Esophagus squamous epithelium (tissue), 5 donors: ENCODE results near the gene COX6A1. TPM values are rescaled to one million over a fixed set of nuclear protein-coding genes. Genes with fewer than 3 reads are reported as not detected.

Source experiments
- DNase-seq: peaks from one replicate; lab custom pipeline; 2025; lab: John Stamatoyannopoulos, UW
- H3K27ac ChIP-seq, 4 donors: fragments of 200-600 bp; sonication (generic); one replicate each; pipeline ENCODE4 v1.5.1; 2016 to 2019; ENCODE audit warnings: mild to moderate bottlenecking in 1 of 4
- H3K27me3 ChIP-seq, 4 donors: fragments of 200-600 bp; sonication (generic); 1 replicate in 3 of 4; 2 replicates in 1 of 4; pipeline versions ENCODE4 v1.5.1 to v1.6.0; 2017 to 2021; ENCODE audit warnings: antibody characterized with exemption in 1 of 4
- H3K36me3 ChIP-seq, 3 donors: fragments of 200-600 bp; sonication (generic); one replicate each; pipeline ENCODE4 v1.5.1; 2016 to 2019
- H3K4me1 ChIP-seq, 3 donors: fragments of 200-600 bp; sonication (generic); one replicate each; pipeline ENCODE4 v1.5.1; 2017 to 2019
- H3K4me3 ChIP-seq, 4 donors: fragments of 200-600 bp; sonication (generic); 1 replicate in 3 of 4; 2 replicates in 1 of 4; pipeline ENCODE4 v1.5.1; 2016 to 2019; ENCODE audit warnings: mild to moderate bottlenecking in 2 of 4, moderate library complexity in 1 of 4
- H3K9me3 ChIP-seq, 3 donors: fragments of 200-600 bp; sonication (generic); one replicate each; pipeline ENCODE4 v1.5.1; 2016 to 2019
- POLR2A ChIP-seq, 4 donors: fragments of 450-650 bp; IDR thresholded peaks; one replicate each; pipeline ENCODE4 v1.6.1; 2017; ENCODE audit warnings: antibody characterized with exemption in 4 of 4, mild to moderate bottlenecking in 4 of 4, moderate library complexity in 3 of 4
- WGBS, 2 donors: methylation state at CpG; one replicate each; pipeline ENCODE4 v1.1.5; 2018; 5-methylcytosine and 5-hydroxymethylcytosine counted together
- intact Hi-C: fragments of 100-400 bp; cut with DNase I; formaldehyde crosslinking; loops from one replicate; pipeline ENCODE4 v1.15.0; 2022
- total RNA-seq, 4 donors: library from RNA; depleted of rRNA; stranded (reverse); fragments of >200 nt; gene quantifications; one replicate each; pipeline ENCODE4 v1.1.0, GENCODE V29; 2016
- TF ChIP-seq, protein P1 (sequence below), 6 experiments: fragments of 450-650 bp in 4 of 6; fragments of 200-600 bp in 2 of 6; sonication (generic) in 2 of 6; IDR thresholded peaks; one replicate each; pipeline ENCODE4 v1.5.1; 2016 to 2019; ENCODE audit warnings: antibody characterized with exemption in 6 of 6, mild to moderate bottlenecking in 4 of 6, moderate library complexity in 4 of 6
- donor health status: DM: yes; HTN: yes; CAD: no.

COX6A1 gene
- total RNA-seq, 4 donors from 2014 or later = 515 to 809 (median 685) TPM

DNA sequence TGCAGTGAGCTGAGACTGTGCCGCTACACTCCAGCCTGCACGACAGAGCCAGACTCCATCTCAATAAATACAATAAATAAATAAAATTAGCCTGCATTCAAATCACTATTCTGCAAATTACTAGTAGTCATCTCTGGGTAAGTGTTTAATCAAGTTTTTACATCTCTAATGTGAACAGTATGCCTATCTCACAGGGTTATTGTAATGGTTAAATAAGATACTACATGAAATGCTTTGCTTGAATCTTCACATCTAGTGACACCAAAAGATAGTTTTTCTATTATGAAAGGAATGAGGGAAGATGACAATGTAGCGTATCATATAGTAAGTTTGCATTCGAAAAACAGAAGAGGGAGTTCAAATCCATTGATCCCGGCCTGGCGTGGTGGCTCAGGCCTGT lies 29.5 kb downstream of the COX6A1 start:
- intact Hi-C loops = no loop called here
- no peaks in the 10 kb centered on the region for H3K9me3 ChIP-seq
- peaks cover 10 to 52% (median 27%) of the 10 kb centered on the region in 3 donors for H3K36me3 ChIP-seq
- H3K4me1 ChIP-seq = peaks cover 18 to 58% (median 38%) of the 10 kb centered on the region in 3 donors
- H3K4me3 ChIP-seq = no peak overlapping the region
- 92 to 93% methylated on average over 6 of the region's 6 CpGs for WGBS, 2 donors
- no peak overlapping the region for H3K27ac ChIP-seq
- TF ChIP-seq POLR2A (IDR thresholded peaks at IDR 0.05) = no peak
- TF ChIP-seq, protein P1, sequence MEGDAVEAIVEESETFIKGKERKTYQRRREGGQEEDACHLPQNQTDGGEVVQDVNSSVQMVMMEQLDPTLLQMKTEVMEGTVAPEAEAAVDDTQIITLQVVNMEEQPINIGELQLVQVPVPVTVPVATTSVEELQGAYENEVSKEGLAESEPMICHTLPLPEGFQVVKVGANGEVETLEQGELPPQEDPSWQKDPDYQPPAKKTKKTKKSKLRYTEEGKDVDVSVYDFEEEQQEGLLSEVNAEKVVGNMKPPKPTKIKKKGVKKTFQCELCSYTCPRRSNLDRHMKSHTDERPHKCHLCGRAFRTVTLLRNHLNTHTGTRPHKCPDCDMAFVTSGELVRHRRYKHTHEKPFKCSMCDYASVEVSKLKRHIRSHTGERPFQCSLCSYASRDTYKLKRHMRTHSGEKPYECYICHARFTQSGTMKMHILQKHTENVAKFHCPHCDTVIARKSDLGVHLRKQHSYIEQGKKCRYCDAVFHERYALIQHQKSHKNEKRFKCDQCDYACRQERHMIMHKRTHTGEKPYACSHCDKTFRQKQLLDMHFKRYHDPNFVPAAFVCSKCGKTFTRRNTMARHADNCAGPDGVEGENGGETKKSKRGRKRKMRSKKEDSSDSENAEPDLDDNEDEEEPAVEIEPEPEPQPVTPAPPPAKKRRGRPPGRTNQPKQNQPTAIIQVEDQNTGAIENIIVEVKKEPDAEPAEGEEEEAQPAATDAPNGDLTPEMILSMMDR (IDR thresholded peaks at IDR 0.05) = no peak
- H3K27me3 ChIP-seq = no peaks in the 10 kb centered on the region
- DNase-seq = no peak

DNA sequence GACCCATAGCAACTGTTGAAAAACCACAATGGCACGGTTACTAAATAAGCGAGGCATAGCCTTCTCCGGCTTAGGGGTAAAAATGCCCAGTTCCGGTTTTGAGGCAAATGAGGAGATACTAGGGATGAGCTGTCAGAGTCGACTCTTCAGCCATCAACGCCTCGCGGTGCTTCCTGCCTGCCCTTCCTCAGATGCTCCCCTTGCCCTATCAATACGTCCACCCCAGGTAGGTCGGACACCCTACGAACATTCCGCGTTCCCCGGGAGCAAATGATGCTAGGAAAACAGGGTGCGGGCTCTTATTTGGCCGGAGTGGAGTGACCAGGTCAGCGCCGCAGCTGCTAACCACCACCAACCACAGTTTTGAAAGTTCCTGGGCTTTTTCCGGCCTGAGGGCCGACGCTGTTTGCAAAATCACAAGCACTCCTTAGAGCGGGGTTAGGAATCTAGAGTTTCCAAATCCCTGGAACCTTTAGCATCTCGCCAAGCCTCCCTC lies 30.5 kb downstream of the COX6A1 start:
- Histone ChIP-seq H3K27me3 (no peaks in the 10 kb centered on the region), H3K4me3 (peak overlapping the region; percentile 72 to 99 (median 75)), H3K4me1 (peaks cover 18 to 67% (median 40%) of the 10 kb centered on the region in 3 donors), H3K36me3 (peaks cover 4 to 43% (median 18%) of the 10 kb centered on the region in 3 donors), H3K9me3 (no peaks in the 10 kb centered on the region), H3K27ac (peak overlapping the region; percentile 88 to 98 (median 96))
- no peak for TF ChIP-seq POLR2A (IDR thresholded peaks at IDR 0.05)
- TF ChIP-seq, protein P1 (IDR thresholded peaks at IDR 0.05) = no peak
- no peak for DNase-seq
- 3 to 5% methylated on average over 4 to 19 of the region's 23 CpGs for WGBS, 2 donors
- intact Hi-C loops = no loop called here

DNA sequence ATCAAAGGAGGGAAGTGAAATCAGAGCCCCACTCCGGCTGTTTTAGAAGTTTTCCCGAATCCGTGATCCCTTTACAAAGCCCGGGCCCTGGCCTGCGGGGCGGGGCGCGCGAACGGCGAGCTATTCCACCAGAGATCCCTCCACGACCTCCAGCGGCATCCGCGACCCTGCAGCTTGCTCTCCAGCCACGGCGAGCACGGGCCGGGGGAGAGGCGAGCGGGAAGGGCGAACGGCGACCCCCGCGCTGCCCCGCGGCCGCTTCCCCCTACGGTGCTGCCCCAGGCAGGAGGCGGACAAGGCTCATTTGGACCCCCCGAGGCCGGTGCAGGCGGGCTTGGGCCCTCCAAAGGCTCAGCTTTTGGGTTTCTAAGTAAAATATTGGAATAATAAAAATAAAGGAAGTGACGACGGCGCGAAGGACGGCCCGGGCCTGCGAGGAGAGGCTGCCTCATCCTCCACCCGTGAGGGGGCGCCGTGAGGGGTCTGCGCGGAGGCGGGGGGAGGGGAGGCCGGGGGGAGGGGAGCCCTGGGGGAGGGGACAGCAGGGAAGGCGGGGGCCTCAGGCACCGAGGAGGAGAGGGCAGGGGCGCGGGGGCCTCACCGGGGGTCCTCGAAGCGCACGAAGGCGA lies 31.0 kb downstream of the COX6A1 start:
- Histone ChIP-seq H3K9me3 (no peaks in the 10 kb centered on the region), H3K27me3 (no peaks in the 10 kb centered on the region), H3K4me1 (peaks cover 18 to 73% (median 46%) of the 10 kb centered on the region in 3 donors), H3K36me3 (peaks cover 0 to 37% (median 12%) of the 10 kb centered on the region in 3 donors), H3K4me3 (peak overlapping the region; percentile 72 to 99 (median 75)), H3K27ac (peak overlapping the region; percentile 88 to 98 (median 96))
- DNase-seq = no peak
- intact Hi-C loops = no loop called here
- WGBS, 2 donors = 0 to 1% methylated on average over 7 to 24 of the region's 57 CpGs
- no peak for TF ChIP-seq POLR2A (IDR thresholded peaks at IDR 0.05)
- TF ChIP-seq, protein P1 (IDR thresholded peaks at IDR 0.05) = peak in 1 of 6 experiments; percentile 5

DNA sequence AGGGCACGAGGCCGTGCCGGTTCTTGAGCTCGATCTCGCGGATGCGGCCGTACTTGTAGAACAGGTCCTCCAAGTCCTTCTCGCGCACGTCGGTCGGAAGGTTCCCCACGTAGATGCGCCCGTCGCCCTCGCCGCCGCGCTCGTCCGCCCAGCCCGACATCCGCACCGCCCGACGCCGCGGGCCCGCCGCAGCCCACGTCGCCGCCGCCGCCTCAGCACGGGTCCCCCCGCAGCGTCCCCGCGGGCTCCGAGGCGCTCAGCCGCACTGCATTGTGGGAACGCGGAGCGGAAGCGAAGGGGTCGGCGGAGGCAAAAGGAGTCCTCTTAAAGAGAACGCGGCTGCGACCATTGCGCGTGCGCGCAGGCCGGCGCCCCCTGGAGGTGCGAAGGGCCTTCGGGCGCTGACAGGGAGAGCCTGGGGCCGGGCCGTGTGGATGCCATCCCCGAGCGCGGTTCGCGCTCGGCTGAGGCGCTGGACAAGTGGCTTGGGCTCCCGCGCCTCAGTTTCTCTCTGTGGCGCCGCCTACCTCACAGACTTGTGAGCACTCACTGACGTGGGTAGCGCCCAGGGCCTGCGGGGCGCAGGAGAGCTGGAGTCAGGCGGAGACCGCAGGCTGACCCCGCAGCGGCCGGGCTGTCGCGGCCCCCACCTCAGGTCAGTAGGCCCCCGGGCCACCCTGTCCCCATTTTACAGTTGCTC lies 31.7 kb downstream of the COX6A1 start, which contains the start of gene SRSF9:
Gene SRSF9, minus strand, starts transcription at position 299 of the 700 bp plus-strand sequence. Its CDS starts 139 bp downstream, at position 160.
- intact Hi-C loops = no loop called here
- WGBS, 2 donors = 0% methylated on average over 4 to 22 of the region's 88 CpGs

More for the DNA sequence above, 31.7 kb downstream of the COX6A1 start, which contains the start of gene SRSF9:
- H3K9me3 ChIP-seq = no peaks in the 10 kb centered on the region
- DNase-seq = peak; percentile 58
- H3K4me3 ChIP-seq = peak within 1 kb of the TSS; percentile 72 to 99 (median 75)
- TF ChIP-seq, protein P1 (IDR thresholded peaks at IDR 0.05) = peak; percentile 83 to 93 (median 87)
- peak in 2 of 4 donors; percentile 76 for TF ChIP-seq POLR2A (IDR thresholded peaks at IDR 0.05)
- H3K4me1 ChIP-seq = peaks cover 18 to 77% (median 47%) of the 10 kb centered on the region in 3 donors
- no peaks in the 10 kb centered on the region for H3K27me3 ChIP-seq
- peak within 1 kb of the TSS; percentile 88 to 98 (median 96) for H3K27ac ChIP-seq
- peaks cover 0 to 31% (median 8%) of the 10 kb centered on the region in 3 donors for H3K36me3 ChIP-seq
